ENCODE measurements around the gene ALDH1A1.

Gene ALDH1A1

DNA sequence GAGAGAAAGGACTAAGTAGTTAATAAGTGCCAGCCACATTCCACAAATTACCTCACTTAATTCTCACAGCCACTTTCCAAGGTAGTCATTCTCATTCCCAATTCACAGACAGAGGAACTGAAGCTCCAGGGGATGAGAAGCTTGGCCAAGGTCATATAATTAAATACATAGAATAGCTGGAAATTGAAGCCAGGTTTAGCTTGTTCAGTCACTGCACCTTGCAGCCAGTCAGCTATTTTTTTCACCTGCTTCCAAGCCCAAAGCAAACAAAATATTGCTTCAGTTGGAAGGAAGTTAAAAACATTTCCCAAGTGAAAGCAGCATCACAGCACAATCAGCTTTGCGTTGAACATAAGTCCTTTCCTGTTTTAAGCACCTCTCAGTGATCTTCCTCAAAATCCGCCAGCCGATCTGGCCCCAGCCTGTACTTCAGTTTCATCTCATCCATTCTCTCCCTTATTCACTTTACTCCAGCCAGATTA lies 4.8 kb downstream of the ALDH1A1 start:
- TF ChIP-seq ZFP30 (CRISPR knock-in tag; IDR thresholded peaks at IDR 0.05) = no peak
- no peak for TF ChIP-seq OSR1 (CRISPR knock-in tag; IDR thresholded peaks at IDR 0.05)
- ATAC-seq = no peak

DNA sequence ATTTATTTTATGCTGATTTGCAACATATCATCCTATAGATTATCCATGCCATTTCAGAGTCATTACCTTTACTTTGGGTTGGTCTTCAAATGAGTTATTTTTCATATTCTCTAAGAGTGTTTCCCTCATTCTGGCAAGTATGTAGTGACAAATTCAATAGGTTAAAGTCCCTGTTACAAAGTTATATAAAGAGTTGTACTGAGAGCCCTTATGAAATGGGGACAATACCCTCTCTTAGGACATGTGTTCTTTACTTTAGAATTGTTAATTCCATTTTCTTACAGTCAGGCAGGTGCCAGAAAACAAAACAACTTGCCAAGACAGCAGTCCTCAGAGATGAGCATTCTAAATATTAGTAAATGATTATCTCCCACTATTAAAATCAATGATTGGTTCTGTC lies 6.0 kb downstream of the ALDH1A1 start:
- TF ChIP-seq RARB (CRISPR knock-in tag; IDR thresholded peaks at IDR 0.05) = no peak
- no peak for TF ChIP-seq OSR1 (CRISPR knock-in tag; IDR thresholded peaks at IDR 0.05)
- TF ChIP-seq, protein P1, sequence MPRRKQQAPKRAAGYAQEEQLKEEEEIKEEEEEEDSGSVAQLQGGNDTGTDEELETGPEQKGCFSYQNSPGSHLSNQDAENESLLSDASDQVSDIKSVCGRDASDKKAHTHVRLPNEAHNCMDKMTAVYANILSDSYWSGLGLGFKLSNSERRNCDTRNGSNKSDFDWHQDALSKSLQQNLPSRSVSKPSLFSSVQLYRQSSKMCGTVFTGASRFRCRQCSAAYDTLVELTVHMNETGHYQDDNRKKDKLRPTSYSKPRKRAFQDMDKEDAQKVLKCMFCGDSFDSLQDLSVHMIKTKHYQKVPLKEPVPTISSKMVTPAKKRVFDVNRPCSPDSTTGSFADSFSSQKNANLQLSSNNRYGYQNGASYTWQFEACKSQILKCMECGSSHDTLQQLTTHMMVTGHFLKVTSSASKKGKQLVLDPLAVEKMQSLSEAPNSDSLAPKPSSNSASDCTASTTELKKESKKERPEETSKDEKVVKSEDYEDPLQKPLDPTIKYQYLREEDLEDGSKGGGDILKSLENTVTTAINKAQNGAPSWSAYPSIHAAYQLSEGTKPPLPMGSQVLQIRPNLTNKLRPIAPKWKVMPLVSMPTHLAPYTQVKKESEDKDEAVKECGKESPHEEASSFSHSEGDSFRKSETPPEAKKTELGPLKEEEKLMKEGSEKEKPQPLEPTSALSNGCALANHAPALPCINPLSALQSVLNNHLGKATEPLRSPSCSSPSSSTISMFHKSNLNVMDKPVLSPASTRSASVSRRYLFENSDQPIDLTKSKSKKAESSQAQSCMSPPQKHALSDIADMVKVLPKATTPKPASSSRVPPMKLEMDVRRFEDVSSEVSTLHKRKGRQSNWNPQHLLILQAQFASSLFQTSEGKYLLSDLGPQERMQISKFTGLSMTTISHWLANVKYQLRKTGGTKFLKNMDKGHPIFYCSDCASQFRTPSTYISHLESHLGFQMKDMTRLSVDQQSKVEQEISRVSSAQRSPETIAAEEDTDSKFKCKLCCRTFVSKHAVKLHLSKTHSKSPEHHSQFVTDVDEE (CRISPR knock-in tag; IDR thresholded peaks at IDR 0.05) = no peak
- TF ChIP-seq GLIS3 (CRISPR knock-in tag; IDR thresholded peaks at IDR 0.05) = no peak
- no peak for TF ChIP-seq ZNF70 (CRISPR knock-in tag; IDR thresholded peaks at IDR 0.05)
- TF ChIP-seq BACH2 (CRISPR knock-in tag; IDR thresholded peaks at IDR 0.05; ENCODE audit: borderline replicate concordance) = no peak
- TF ChIP-seq, protein P2, sequence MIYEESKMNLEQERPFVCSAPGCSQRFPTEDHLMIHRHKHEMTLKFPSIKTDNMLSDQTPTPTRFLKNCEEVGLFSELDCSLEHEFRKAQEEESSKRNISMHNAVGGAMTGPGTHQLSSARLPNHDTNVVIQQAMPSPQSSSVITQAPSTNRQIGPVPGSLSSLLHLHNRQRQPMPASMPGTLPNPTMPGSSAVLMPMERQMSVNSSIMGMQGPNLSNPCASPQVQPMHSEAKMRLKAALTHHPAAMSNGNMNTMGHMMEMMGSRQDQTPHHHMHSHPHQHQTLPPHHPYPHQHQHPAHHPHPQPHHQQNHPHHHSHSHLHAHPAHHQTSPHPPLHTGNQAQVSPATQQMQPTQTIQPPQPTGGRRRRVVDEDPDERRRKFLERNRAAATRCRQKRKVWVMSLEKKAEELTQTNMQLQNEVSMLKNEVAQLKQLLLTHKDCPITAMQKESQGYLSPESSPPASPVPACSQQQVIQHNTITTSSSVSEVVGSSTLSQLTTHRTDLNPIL (CRISPR knock-in tag; IDR thresholded peaks at IDR 0.05; ENCODE audit: low read depth) = no peak
- TF ChIP-seq ZFP30 (CRISPR knock-in tag; IDR thresholded peaks at IDR 0.05) = no peak
- TF ChIP-seq, protein P3, sequence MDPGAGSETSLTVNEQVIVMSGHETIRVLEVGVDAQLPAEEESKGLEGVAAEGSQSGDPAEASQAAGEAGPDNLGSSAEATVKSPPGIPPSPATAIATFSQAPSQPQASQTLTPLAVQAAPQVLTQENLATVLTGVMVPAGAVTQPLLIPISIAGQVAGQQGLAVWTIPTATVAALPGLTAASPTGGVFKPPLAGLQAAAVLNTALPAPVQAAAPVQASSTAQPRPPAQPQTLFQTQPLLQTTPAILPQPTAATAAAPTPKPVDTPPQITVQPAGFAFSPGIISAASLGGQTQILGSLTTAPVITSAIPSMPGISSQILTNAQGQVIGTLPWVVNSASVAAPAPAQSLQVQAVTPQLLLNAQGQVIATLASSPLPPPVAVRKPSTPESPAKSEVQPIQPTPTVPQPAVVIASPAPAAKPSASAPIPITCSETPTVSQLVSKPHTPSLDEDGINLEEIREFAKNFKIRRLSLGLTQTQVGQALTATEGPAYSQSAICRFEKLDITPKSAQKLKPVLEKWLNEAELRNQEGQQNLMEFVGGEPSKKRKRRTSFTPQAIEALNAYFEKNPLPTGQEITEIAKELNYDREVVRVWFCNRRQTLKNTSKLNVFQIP (CRISPR knock-in tag; IDR thresholded peaks at IDR 0.05; ENCODE audit: borderline replicate concordance, low read depth) = no peak
- TF ChIP-seq, protein P4, sequence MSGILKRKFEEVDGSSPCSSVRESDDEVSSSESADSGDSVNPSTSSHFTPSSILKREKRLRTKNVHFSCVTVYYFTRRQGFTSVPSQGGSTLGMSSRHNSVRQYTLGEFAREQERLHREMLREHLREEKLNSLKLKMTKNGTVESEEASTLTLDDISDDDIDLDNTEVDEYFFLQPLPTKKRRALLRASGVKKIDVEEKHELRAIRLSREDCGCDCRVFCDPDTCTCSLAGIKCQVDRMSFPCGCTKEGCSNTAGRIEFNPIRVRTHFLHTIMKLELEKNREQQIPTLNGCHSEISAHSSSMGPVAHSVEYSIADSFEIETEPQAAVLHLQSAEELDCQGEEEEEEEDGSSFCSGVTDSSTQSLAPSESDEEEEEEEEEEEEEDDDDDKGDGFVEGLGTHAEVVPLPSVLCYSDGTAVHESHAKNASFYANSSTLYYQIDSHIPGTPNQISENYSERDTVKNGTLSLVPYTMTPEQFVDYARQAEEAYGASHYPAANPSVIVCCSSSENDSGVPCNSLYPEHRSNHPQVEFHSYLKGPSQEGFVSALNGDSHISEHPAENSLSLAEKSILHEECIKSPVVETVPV (CRISPR knock-in tag; IDR thresholded peaks at IDR 0.05) = no peak
- TF ChIP-seq ZNF565 (CRISPR knock-in tag; conservative IDR thresholded peaks at IDR 0.05; ENCODE audit: low read depth) = no peak
- TF ChIP-seq CSDC2 (CRISPR knock-in tag; IDR thresholded peaks at IDR 0.05) = no peak
- no peak for TF ChIP-seq ARNTL (CRISPR knock-in tag; IDR thresholded peaks at IDR 0.05; ENCODE audit: borderline replicate concordance, low read depth)
- no peak for TF ChIP-seq ESRRG (CRISPR knock-in tag; IDR thresholded peaks at IDR 0.05)
- no peak for TF ChIP-seq TCF4 (CRISPR knock-in tag; IDR thresholded peaks at IDR 0.05; ENCODE audit: borderline replicate concordance)
- TF ChIP-seq ZFP3 (CRISPR knock-in tag; IDR thresholded peaks at IDR 0.05) = no peak
- TF ChIP-seq, protein P5, sequence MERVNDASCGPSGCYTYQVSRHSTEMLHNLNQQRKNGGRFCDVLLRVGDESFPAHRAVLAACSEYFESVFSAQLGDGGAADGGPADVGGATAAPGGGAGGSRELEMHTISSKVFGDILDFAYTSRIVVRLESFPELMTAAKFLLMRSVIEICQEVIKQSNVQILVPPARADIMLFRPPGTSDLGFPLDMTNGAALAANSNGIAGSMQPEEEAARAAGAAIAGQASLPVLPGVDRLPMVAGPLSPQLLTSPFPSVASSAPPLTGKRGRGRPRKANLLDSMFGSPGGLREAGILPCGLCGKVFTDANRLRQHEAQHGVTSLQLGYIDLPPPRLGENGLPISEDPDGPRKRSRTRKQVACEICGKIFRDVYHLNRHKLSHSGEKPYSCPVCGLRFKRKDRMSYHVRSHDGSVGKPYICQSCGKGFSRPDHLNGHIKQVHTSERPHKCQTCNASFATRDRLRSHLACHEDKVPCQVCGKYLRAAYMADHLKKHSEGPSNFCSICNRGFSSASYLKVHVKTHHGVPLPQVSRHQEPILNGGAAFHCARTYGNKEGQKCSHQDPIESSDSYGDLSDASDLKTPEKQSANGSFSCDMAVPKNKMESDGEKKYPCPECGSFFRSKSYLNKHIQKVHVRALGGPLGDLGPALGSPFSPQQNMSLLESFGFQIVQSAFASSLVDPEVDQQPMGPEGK (CRISPR knock-in tag; IDR thresholded peaks at IDR 0.05; ENCODE audit: borderline replicate concordance) = no peak
- no peak for ATAC-seq

DNA sequence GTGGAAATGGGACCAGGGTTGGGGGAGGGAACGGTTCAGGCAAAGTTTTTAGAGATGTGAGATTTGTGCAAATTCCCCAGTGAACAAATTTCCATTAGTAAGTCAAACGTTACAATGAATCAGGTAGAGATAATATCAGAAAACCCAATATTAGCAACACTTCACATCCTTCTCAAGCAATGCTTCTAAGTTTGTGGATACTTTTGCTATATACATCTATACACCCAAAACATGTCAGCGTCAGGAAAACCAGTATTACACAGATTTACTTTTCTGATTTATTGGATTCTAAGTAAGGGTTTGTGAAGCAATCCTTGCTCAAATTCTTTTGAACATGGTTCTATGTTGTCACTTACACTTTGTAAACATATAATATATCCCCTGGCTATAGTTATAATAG lies 6.5 kb downstream of the ALDH1A1 start:
- no peak for ATAC-seq
- TF ChIP-seq ZNF70 (CRISPR knock-in tag; IDR thresholded peaks at IDR 0.05) (no peak), CSDC2 (CRISPR knock-in tag; IDR thresholded peaks at IDR 0.05) (no peak), ESRRG (CRISPR knock-in tag; IDR thresholded peaks at IDR 0.05) (no peak), PPARA (CRISPR knock-in tag; IDR thresholded peaks at IDR 0.05; ENCODE audit: borderline replicate concordance) (no peak), TCF4 (CRISPR knock-in tag; IDR thresholded peaks at IDR 0.05; ENCODE audit: borderline replicate concordance) (no peak), GLIS3 (CRISPR knock-in tag; IDR thresholded peaks at IDR 0.05) (no peak), RARB (CRISPR knock-in tag; IDR thresholded peaks at IDR 0.05) (no peak), ZNF8 (CRISPR knock-in tag; IDR thresholded peaks at IDR 0.05) (no peak), ARNTL (CRISPR knock-in tag; IDR thresholded peaks at IDR 0.05; ENCODE audit: borderline replicate concordance, low read depth) (no peak), ZNF565 (CRISPR knock-in tag; conservative IDR thresholded peaks at IDR 0.05; ENCODE audit: low read depth) (no peak), ISL1 (CRISPR knock-in tag; IDR thresholded peaks at IDR 0.05) (no peak), TOX (CRISPR knock-in tag; IDR thresholded peaks at IDR 0.05; ENCODE audit: borderline replicate concordance) (no peak), OSR1 (CRISPR knock-in tag; IDR thresholded peaks at IDR 0.05) (no peak)
- TF ChIP-seq, protein P2 (CRISPR knock-in tag; IDR thresholded peaks at IDR 0.05; ENCODE audit: low read depth) = no peak
